GM21367 (cell line): ENCODE measurements around the gene LECT2.

Source experiments
- ATAC-seq: cut with Tn5 transposase; IDR thresholded peaks from one replicate; pipeline ENCODE4 v1.9.1; 2021; ENCODE audit not compliant: unreplicated experiment

Gene LECT2

GRCh38 chr5:135954899-135955298, at the start of gene LECT2:
TSS of gene LECT2 (minus strand) at chr5:135954983. CDS start at chr5:135954833, 150 bp downstream.
- no peak for ATAC-seq

DNA sequence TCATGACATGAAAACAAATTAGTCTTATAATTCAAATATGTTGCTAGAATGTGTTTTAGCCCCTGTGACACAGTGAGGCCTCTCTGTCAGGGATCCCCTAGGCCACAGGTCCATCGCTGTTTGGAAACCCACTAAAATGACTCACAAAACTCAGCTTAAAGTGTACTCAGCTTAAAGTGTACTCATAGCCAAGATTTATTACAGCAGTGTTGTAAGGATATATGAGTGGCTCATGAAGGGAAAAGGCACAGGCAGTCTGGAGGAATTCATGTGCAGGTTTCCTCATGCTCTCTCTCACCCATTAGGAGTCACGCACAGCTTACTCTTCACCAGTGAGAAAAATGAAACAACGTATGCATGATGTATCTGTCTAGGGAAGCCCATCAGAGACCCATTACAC, 49.7 kb upstream of the LECT2 start:
- no peak for ATAC-seq

DNA sequence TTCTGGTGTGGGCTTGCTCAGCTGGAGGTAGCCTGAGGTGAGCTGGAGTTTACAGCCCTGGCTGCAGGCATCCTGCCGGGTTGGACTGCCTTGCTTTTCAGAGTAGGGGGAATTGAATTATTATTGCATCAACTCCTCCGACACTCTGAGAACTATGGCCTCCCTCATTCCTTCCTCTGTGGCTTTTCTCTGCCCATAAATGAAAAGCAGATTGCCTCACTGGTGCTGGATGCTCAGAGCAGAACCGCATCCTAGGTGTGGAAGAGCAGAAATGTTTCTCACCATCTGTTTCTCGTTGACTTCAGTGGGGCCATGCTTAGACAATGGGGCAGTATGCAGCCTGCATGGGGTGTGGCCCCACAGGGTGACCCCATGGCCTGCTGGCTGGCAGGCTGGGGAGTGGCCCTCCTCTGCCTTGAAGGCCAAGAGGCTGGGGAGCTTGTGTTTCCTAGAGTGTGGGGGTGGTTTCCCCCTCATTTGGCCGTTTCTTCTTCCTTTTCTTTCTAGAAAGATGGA, 46.7 kb upstream of the LECT2 start:
- no peak for ATAC-seq

GRCh38 chr5:136000932-136001331, 46.1 kb upstream of the LECT2 start:
- no peak for ATAC-seq

DNA sequence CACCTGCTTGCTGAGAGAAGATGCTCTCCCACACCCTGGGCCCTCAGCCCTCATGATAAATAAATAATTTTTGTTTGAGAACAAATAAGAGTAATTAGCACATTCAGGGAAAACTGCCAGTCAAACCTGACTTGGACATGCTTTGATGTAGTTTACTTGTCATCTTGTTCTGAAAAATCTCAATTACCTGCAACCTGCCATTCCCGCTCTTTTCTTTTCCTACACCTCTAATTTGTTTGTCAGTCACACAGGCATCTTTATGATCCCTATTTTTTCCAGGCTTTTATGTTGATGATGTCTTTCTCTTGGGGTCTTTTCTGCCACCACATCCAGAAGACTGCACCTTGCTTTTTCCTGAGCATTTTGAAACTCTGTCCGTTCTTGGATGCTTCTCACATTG, 45.4 kb upstream of the LECT2 start:
- ATAC-seq, result no peak

- no peak for ATAC-seq
Measured at GRCh38 chr5:135999406-136000139, 44.8 kb upstream of the LECT2 start.

DNA sequence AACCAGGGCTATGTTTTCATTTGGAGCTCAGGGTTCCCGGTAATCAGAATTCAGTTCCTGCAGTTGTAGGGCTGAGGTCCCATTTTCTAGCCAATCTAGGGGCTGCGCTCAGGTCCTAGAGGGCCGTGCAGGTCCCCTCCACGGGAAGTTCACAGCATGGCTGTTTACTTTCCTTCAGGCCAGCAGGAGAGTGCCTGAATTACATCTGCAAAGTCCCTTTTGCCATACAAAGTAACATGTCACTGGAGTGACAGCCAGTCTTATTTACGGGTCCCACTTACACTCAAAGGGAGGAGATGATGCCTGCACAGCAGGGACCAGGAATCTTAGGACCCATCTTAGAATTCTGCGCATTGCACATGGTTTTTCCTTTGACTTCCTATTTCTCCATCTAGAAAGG, 44.1 kb upstream of the LECT2 start:
- ATAC-seq, result no peak

DNA sequence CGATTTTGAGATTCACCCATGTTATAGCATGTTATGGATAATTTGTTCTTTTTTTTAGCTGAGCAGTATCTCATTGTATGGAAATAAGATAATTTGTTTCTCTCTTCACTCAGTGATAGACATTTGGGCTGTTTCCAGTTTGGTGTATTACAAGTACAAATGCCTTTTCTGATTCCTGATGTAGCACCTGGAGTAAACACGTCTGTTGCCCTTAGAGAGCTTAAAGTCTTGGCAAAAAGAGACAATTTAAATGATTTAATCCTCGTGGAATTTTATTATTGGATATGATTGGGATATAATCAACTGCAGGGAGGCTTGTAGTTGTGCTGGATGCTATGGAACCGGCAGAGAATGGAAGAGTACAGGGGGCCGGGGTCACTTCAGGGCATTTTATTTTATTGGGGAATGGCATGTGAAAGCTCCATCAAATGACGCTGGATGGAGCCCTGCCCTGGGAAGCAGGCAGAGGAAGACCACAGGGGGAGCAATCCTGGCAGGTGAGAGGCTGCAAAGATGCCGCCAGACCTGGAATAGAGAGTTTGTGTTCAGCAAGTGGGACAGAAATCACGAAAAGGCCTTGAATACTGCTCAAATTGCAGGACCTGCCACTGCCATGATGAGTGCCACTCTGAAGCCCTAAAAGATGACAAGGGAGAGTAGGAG, 43.0 kb upstream of the LECT2 start:
- ATAC-seq, result no peak

GRCh38 chr5:135996611-135997010, 41.8 kb upstream of the LECT2 start:
- no peak for ATAC-seq

- no peak for ATAC-seq
Measured at GRCh38 chr5:135995976-135996375, 41.2 kb upstream of the LECT2 start.

DNA sequence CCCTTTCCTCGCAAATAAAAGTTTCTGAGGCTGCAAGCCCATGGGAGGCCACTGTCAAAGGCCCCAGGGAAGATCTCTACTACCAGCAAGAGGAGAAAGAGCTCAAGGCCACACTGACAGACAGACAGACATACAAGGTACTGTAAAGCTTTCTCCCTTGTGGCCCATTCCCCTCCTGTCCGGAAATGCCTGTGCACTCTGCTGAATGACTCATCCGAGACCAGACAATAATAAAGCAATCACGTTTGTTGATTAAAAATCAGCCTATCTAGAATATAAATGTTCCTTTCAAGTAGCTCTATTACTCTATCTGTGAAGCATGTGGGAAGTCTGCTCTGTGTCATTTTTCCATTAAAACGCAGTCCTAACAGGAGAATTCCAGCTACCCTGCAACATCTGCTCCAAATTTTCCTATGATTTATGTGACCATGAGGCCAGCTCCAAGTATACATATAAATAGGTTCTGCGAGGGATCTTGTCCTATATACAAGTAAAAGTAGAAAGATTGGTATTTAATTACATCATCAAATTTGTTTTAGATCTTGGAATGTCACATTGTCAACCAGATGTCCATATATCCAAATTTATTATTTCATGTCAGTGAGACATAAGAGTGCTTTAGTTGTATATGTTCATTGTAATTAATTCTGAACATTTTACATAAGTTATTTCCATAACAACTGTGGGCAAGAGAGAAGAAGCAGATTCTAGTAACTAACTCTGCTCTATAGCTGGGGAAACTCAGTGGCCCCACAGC, 39.3 kb upstream of the LECT2 start:
- no peak for ATAC-seq

DNA sequence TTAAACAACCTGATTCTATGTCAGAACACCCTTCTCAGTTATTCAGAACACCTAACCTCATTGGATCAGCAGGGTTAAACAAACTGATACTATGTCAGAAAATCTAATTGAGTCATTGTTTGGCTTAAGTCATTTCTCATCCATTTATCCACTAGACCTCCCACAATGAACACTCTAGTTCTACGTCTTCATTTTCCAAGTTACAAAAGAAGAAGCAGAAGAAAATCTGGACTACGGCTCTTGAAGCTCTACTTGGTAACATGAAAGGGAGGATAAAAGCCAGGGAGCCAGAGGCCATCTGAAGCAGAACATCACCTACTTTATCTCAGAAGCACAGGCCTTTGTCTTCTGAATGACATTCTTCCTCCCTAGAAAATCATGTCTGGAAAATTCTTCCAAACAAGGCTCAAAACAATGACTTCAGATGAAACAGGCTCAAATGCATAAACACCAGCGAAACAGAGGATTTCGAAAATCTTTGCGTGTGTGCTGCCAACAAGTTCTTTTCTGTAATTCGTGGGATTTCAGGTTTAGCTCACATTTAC, 38.6 kb upstream of the LECT2 start:
- no peak for ATAC-seq

DNA sequence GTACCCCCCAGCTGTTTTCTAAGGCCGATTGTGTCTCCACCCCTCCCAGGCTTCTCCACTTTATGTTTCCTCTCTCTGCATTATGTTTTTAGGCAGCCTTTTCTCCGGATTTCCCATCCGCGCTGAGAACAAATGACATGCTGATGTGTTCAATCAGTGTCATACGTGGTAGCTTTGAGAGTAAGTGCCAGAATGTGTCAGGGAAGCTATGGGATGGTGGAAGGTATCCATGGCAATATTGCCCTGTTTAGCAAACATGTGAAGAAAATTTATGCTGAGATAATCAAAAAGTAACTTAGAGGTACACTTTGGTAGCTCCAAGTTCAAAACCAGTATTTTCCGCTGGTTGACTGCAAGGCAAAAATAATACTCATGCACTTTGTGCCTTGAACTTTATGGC, 36.6 kb upstream of the LECT2 start:
- ATAC-seq, result no peak

DNA sequence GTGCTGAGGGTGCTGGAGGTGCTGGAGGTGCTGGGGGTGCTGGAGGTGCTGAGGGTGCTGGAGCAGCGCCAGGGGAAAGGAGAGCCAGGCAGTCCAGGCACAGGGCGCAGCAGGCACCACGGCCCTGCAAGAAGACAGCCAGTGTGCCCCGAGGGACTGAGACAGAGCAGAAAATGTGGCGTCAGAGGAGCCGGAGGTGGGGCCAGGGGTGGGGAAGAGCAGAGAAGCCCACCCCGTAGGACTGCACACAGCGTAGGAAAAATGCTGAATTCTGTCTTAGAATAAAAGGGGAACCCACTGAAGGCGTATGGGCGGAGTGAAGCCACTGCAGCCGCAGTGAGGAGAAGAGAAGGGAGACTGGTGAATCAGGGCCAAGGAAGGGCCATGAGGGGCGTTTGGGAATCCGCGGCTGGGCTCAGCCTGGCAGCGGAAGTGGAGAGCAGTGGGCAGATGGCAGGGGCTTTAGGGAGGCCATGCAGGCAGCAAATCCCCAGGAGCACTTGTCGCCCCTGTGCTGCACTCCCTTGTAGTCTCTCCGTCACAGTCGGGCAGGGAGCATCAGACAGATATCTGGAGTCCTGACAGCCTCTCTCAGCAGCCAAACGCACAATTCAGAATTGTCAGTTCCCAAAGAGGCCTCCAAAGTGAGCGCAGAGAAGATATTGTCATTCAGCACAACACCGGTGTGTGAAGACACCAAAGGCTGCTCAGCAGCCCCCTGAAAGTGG, 35.9 kb upstream of the LECT2 start:
- no peak for ATAC-seq

GRCh38 chr5:135989686-135990085, 34.9 kb upstream of the LECT2 start:
- no peak for ATAC-seq

GRCh38 chr5:135988546-135988945, 33.8 kb upstream of the LECT2 start:
- ATAC-seq, result no peak

DNA sequence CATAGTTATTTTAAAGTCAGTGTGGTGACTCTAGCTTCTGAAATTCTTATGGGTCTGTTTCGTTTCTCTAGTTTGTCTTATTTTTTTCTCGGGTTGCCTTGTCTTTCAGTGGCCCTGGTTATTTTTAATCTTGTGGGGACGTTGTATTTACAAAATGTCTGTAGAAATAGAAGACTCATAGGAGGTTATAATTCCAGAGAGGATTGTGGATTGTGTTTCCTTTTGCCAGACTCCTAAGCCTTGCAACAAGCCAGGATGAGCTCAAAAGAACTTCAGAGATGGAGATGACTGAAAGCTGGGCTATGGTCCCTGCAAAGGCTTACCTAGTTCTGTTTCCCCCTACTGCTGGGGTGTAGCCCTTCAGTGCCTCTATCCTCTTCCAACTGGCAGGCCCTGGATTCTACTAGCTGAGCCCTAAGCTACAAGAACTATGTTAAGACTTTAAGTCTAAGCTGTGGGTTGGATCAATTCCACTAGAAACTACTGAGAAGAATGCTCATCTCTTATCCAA, 32.2 kb upstream of the LECT2 start:
- ATAC-seq, result no peak

DNA sequence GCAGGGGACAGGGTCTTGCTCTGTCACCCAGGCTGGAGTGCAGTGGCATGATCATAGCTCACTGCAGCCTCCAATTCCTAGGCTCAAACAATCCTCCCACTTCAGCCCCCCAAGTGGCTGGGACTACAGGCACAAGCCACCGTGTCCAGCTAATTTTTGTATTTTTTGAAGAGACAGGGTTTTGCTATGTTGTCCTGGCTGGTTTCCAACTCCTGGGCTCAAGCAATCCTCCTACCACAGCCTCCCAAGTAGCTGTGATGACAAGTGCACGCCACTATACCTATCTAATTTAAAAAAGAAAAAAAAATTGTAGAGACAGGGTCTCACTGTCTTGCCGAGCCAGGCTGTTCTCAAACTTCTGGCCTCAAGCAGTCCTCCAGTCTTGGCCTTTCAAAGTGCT, 31.6 kb upstream of the LECT2 start:
- no peak for ATAC-seq

DNA sequence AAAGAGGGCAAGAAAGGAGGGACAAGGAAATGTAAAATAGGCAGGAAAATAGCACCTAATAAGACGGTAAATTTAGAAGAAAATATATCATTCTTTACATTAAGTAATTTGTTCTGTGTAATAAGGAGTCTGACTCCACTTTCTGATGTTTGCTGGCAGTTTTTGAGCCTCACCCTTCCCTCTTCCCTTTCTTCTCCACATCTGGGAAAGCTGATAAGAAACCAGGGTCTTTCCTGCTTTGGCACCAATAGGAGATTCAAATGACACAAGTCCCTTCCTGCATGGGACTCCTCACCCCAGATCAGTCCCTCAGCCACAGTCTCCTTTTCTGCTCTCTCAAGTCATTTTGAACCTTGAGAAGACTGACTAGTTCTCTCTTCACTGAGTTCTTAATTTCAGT, 31.2 kb upstream of the LECT2 start:
- no peak for ATAC-seq

DNA sequence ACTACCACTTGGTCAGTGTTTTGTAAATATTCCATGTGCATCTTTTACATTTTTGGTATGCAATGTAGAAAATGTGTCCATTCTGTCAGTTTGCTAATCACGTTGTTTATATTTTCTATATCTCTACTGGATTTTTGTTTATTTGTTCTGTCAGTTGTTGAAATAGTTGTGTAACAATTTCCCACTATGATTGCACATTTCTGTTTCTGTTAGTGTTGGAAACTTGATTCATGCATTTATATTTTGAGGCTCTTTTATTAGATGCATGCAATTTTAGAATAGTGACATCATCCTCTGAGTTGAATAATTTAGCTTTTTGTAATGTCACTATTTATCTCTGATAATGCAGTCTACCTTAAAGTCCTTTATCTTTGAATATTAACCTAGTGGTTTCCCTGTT, 25.8 kb upstream of the LECT2 start:
- ATAC-seq, result no peak

- no peak for ATAC-seq
Measured at GRCh38 chr5:135979510-135979909, 24.7 kb upstream of the LECT2 start.
